PC-9 (cell line): ENCODE data around the gene PFAS. TPM values are rescaled to one million over a fixed set of nuclear protein-coding genes. Genes with fewer than 3 reads are reported as not detected.
A peak's percentile ranks its signal among the peaks of the same experiment; 100 is the strongest.

Experiments used
- BruUV-seq: library from RNA; stranded (reverse); fragments of 400-500 nt; replicated peaks from 2 replicates; lab custom pipeline; 2021; lab: Mats Ljungman, UMichigan
- CTCF ChIA-PET: fragments of 300-600 bp; sonication (Branson Sonifier 250); formaldehyde crosslinking; loops from one replicate; lab custom pipeline; 2022; ENCODE audit warnings: antibody characterized with exemption; lab: Charles Lee
- POLR2A ChIA-PET: fragments of 300-600 bp; sonication (Branson Sonifier 250); formaldehyde crosslinking; loops from one replicate; lab custom pipeline; 2022; ENCODE audit warnings: antibody characterized with exemption; ENCODE audit not compliant: unreplicated experiment; lab: Charles Lee
- DNase-seq, 2 experiments: peaks; one replicate each; pipeline versions ENCODE4 v3.0.0 to v3.0.0-alpha.2; 2015 to 2022; ENCODE audit warnings: mixed read lengths in 1 of 2
- H2AFZ ChIP-seq: fragments of 200-600 bp; sonication (generic); 2 replicates; pipeline ENCODE4 v1.8.1; 2017; ENCODE audit warnings: antibody characterized with exemption
- H3F3A ChIP-seq: fragments of 200-600 bp; sonication (generic); 2 replicates; pipeline ENCODE4 v1.8.1; 2017; ENCODE audit warnings: antibody characterized with exemption, mild to moderate bottlenecking, low read depth; ENCODE audit not compliant: insufficient read depth
- H3K27ac ChIP-seq: fragments of 200-600 bp; sonication (generic); 2 replicates; pipeline ENCODE4 v1.6.1; 2016; ENCODE audit warnings: mixed run types
- H3K27me3 ChIP-seq: fragments of 200-600 bp; sonication (generic); 2 replicates; pipeline ENCODE4 v1.6.1; 2016; ENCODE audit warnings: low read depth, mixed run types; ENCODE audit not compliant: insufficient read depth
- H3K36me3 ChIP-seq: fragments of 200-600 bp; sonication (generic); 2 replicates; pipeline ENCODE4 v1.6.1; 2016; ENCODE audit warnings: low read depth, mixed run types
- H3K4me1 ChIP-seq: fragments of 200-600 bp; sonication (generic); replicated peaks from 2 replicates; pipeline ENCODE4 v1.6.1; 2016; ENCODE audit warnings: mixed run types; ENCODE audit not compliant: insufficient read depth
- H3K4me2 ChIP-seq: fragments of 200-600 bp; sonication (generic); 2 replicates; pipeline ENCODE4 v1.6.1; 2017; ENCODE audit warnings: mixed run types
- H3K4me3 ChIP-seq: fragments of 200-600 bp; sonication (generic); 2 replicates; pipeline ENCODE4 v1.6.1; 2016; ENCODE audit warnings: mixed run types
- H3K79me2 ChIP-seq: fragments of 200-600 bp; sonication (generic); 2 replicates; pipeline ENCODE4 v1.6.1; 2017; ENCODE audit warnings: low read depth, mixed run types
- H3K9me2 ChIP-seq: fragments of 200-600 bp; sonication (generic); 2 replicates; pipeline ENCODE4 v1.8.1; 2017; ENCODE audit warnings: mild to moderate bottlenecking; ENCODE audit not compliant: insufficient read depth
- H3K9me3 ChIP-seq: fragments of 200-600 bp; sonication (generic); 2 replicates; pipeline ENCODE4 v1.8.1; 2016; ENCODE audit warnings: low read depth; ENCODE audit not compliant: insufficient read depth
- H4K20me1 ChIP-seq: fragments of 200-600 bp; sonication (generic); 2 replicates; pipeline ENCODE4 v1.8.1; 2017; ENCODE audit not compliant: insufficient read depth
- EZH2 ChIP-seq: fragments of 200-600 bp; sonication (generic); IDR thresholded peaks from 2 replicates; pipeline ENCODE4 v1.8.0; 2017; ENCODE audit warnings: antibody characterized with exemption, low read depth
- intact Hi-C: fragments of 100-400 bp; cut with micrococcal nuclease; formaldehyde crosslinking; loops from one replicate; pipeline ENCODE4 v1.10.0; 2022; ENCODE audit not compliant: unreplicated experiment
- total RNA-seq: library from RNA; stranded (reverse); gene quantifications from 2 replicates; pipeline ENCODE4 v1.2.3, GENCODE V29; 2021
- TF ChIP-seq, protein P1 (sequence below): fragments of 200-600 bp; sonication (generic); conservative IDR thresholded peaks from 2 replicates; pipeline ENCODE4 v1.6.1; 2017; ENCODE audit warnings: mixed run types, antibody characterized with exemption, mild to moderate bottlenecking, moderate library complexity

Gene PFAS
- total RNA-seq, 1 experiment from 2014 or later: 68.2 TPM

DNA sequence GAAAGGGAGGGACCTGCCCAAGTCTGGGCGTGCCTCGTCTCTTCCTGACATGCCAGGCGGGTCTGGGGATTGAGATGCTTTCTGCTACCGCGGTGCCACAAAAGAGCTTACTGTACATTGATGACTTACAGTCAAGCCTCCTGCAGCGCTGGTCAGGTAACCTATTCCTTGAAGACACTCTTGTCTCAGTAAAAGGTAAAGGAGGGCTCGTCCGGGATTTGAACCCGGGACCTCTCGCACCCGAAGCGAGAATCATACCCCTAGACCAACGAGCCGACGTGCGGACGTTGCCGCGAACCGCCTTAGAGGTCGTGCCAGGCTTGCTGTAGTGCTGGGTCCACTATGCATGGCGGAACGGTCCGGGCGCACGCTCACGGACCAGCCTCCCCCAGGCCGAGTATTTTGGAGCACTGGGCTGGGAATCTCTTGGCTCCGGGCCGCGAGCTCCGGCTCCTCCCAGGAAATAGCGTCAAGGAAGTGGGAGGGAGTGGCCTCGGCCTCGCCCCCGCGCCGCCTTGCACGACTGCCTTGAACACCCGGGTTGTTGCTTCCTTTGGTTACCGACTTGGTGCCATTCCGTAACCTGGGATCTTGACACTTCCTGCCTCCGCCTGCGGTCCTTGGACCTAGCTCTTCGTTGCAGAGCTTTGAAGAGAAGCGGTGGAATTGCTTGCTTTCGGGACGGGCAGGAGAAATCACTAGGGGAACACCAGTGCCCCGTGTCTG lies 26.3 kb upstream of the PFAS start:
- H3K27me3 ChIP-seq: no peaks in the 10 kb centered on the region
- ChIA-PET CTCF (interaction anchor here (0.6 to 1.0 kb wide), 3 partner anchors 27 to 153 kb away, joined by 3 to 8 read pairs (median 4); partner anchors contain the start of gene SLC25A35), POLR2A (interaction anchor here (0.5 to 1.2 kb wide), 12 partner anchors 12 to 413 kb away, joined by 3 to 15 read pairs (median 5); partner anchors contain the start of genes AURKB, RANGRF and SLC25A35)
- H3K4me2 ChIP-seq: peak overlapping the region; percentile 83
- TSS peak; percentile 38 for BruUV-seq
- H3K4me1 ChIP-seq: peaks cover 11% of the 10 kb centered on the region
- H4K20me1 ChIP-seq: no peaks in the 10 kb centered on the region
- H3K9me3 ChIP-seq: no peaks in the 10 kb centered on the region
- DNase-seq: peak; percentile 73 to 92
- H3F3A ChIP-seq: peaks cover 50% of the 10 kb centered on the region
- intact Hi-C loops: loop anchor here (1.0 to 10.0 kb wide), 6 partner anchors 25 to 522 kb away; partner anchors contain the start of genes CCDC42, RPL26 and SLC25A35
- no peaks in the 10 kb centered on the region for H3K79me2 ChIP-seq
- peak overlapping the region; percentile 87 for H3K27ac ChIP-seq
- TF ChIP-seq, protein P1, sequence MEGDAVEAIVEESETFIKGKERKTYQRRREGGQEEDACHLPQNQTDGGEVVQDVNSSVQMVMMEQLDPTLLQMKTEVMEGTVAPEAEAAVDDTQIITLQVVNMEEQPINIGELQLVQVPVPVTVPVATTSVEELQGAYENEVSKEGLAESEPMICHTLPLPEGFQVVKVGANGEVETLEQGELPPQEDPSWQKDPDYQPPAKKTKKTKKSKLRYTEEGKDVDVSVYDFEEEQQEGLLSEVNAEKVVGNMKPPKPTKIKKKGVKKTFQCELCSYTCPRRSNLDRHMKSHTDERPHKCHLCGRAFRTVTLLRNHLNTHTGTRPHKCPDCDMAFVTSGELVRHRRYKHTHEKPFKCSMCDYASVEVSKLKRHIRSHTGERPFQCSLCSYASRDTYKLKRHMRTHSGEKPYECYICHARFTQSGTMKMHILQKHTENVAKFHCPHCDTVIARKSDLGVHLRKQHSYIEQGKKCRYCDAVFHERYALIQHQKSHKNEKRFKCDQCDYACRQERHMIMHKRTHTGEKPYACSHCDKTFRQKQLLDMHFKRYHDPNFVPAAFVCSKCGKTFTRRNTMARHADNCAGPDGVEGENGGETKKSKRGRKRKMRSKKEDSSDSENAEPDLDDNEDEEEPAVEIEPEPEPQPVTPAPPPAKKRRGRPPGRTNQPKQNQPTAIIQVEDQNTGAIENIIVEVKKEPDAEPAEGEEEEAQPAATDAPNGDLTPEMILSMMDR: no peak
- no peak for TF ChIP-seq EZH2
- H3K4me3 ChIP-seq: peak overlapping the region; percentile 80
- no peaks in the 10 kb centered on the region for H3K9me2 ChIP-seq
- H3K36me3 ChIP-seq: no peaks in the 10 kb centered on the region
- peak overlapping the region; percentile 89 for H2AFZ ChIP-seq

- Histone ChIP-seq H3K27me3 (no peaks in the 10 kb centered on the region), H3K4me1 (peaks cover 11% of the 10 kb centered on the region), H3K27ac (peak overlapping the region; percentile 87), H3F3A (peaks cover 50% of the 10 kb centered on the region), H3K36me3 (no peaks in the 10 kb centered on the region), H3K9me2 (no peaks in the 10 kb centered on the region), H2AFZ (peak overlapping the region; percentile 89), H3K4me3 (peak overlapping the region; percentile 80), H3K9me3 (no peaks in the 10 kb centered on the region), H4K20me1 (no peaks in the 10 kb centered on the region), H3K79me2 (no peaks in the 10 kb centered on the region), H3K4me2 (peak overlapping the region; percentile 83)
- TF ChIP-seq, protein P1: no peak; the same call in 1 of the 2 replicates
- no peak for TF ChIP-seq EZH2
- BruUV-seq: TSS peak; percentile 87
- intact Hi-C loops: loop anchor here (2.0 to 10.0 kb wide), 5 partner anchors 51 to 521 kb away; partner anchors contain the start of genes CCDC42, RPL26 and SLC25A35
- ChIA-PET CTCF (interaction anchor here (0.5 to 1.0 kb wide), 5 partner anchors 34 to 311 kb away, joined by 3 to 9 read pairs (median 4); partner anchors contain the start of gene SLC25A35), POLR2A (interaction anchor here (0.5 to 1.1 kb wide), 10 partner anchors 13 to 414 kb away, joined by 3 to 15 read pairs (median 5); partner anchors contain the start of genes AURKB, RANGRF and SLC25A35)
- peak; percentile 46 to 75 for DNase-seq
Observed at GRCh38 chr17:8223356-8224126, 25.5 kb upstream of the PFAS start.
